ENCODE measurements around the gene DNAH3. TPM values are rescaled to one million over a fixed set of nuclear protein-coding genes. Genes with fewer than 3 reads are reported as not detected.
"Not testable (repeated sequence)": the region's sequence is repeated elsewhere in the genome, so short reads cannot be mapped to it uniquely, and the experiment has no call there.

DNAH3 gene
- total RNA-seq, 1 donor from 2014 or later: not detected

DNA sequence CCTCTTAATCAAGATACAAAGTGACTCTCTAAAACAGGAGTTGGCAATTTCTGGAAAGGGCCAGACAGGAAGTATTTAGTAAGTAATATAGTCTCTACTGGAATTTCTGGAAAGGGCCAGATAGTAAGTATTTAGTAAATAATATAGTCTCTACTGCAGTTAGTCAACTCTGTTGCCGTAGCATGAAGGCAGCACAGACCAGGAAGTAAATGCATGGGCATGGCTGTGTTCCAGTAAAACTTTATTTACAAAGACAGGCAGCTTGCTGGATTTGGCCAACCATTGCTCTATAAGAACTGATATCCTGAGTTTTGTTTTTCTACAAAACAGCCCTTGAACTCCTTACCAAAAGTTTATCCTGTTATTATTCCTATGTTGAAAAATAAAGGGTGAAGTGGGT is 24.8 kb upstream of the DNAH3 start:
- H3K27me3 Mint-ChIP-seq: no peaks in the 10 kb centered on the region
- DNase-seq (ENCODE audit: extremely low spot score, unreplicated experiment): no peak
- no peak overlapping the region for H3K4me3 Mint-ChIP-seq
- TF ChIP-seq, protein P1, sequence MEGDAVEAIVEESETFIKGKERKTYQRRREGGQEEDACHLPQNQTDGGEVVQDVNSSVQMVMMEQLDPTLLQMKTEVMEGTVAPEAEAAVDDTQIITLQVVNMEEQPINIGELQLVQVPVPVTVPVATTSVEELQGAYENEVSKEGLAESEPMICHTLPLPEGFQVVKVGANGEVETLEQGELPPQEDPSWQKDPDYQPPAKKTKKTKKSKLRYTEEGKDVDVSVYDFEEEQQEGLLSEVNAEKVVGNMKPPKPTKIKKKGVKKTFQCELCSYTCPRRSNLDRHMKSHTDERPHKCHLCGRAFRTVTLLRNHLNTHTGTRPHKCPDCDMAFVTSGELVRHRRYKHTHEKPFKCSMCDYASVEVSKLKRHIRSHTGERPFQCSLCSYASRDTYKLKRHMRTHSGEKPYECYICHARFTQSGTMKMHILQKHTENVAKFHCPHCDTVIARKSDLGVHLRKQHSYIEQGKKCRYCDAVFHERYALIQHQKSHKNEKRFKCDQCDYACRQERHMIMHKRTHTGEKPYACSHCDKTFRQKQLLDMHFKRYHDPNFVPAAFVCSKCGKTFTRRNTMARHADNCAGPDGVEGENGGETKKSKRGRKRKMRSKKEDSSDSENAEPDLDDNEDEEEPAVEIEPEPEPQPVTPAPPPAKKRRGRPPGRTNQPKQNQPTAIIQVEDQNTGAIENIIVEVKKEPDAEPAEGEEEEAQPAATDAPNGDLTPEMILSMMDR (conservative IDR thresholded peaks at IDR 0.05): no peak
- no peaks in the 10 kb centered on the region for H3K4me1 Mint-ChIP-seq (ENCODE audit: unreplicated experiment)
- peaks cover 29% of the 10 kb centered on the region for H3K36me3 Mint-ChIP-seq
- H3K27ac Mint-ChIP-seq: no peak overlapping the region
- no peaks in the 10 kb centered on the region for H3K9me3 Mint-ChIP-seq

DNA sequence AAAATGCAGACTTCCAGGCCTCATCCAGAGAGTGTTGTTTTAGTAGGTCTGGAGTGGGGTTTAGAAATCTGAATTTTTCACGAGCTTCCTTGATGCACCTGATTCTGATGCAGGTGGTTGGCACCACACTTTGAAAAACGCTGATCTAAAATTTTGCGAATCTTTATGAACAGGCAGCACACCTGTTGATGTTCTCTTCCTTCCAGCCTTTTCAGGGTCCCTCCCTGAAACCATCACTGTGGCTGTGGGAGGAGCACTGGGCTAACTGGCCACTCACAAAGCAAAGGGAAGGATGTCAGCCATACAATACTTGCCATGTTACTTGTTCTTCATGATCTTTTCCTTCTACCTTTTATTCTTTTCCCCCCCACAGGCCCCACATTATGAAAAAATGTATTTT is 22.0 kb upstream of the DNAH3 start:
- H3K27ac Mint-ChIP-seq: no peak overlapping the region
- no peaks in the 10 kb centered on the region for H3K4me1 Mint-ChIP-seq (ENCODE audit: unreplicated experiment)
- peaks cover 21% of the 10 kb centered on the region for H3K36me3 Mint-ChIP-seq
- H3K27me3 Mint-ChIP-seq: no peaks in the 10 kb centered on the region
- no peak for DNase-seq (ENCODE audit: extremely low spot score, unreplicated experiment)
- no peak overlapping the region for H3K4me3 Mint-ChIP-seq
- H3K9me3 Mint-ChIP-seq: no peaks in the 10 kb centered on the region
- TF ChIP-seq, protein P1 (conservative IDR thresholded peaks at IDR 0.05): no peak

DNA sequence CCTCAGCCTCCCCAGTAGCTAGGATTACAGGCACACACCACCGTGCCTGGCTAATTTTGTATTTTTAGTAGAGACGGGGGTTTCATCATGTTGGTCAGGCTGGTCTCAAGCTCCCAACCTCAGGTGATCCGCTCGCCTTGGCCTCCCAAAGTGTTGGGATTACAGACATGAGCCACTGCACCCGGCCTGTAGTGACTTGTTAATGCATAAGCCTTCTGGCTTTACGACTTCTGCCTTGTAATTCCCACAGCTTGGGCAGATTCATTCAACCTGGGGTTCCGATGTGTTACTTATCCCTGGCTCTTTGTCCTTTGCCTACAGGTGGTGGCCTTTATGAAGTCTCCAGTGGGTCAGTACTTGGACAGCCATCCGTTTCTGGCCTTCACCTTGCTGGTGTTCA is 19.5 kb upstream of the DNAH3 start:
- DNase-seq (ENCODE audit: extremely low spot score, unreplicated experiment); H3K27ac Mint-ChIP-seq; H3K27me3 Mint-ChIP-seq; H3K4me1 Mint-ChIP-seq (ENCODE audit: unreplicated experiment); H3K9me3 Mint-ChIP-seq; H3K4me3 Mint-ChIP-seq: not testable (repeated sequence)
- peaks cover 26% of the 10 kb centered on the region for H3K36me3 Mint-ChIP-seq

DNA sequence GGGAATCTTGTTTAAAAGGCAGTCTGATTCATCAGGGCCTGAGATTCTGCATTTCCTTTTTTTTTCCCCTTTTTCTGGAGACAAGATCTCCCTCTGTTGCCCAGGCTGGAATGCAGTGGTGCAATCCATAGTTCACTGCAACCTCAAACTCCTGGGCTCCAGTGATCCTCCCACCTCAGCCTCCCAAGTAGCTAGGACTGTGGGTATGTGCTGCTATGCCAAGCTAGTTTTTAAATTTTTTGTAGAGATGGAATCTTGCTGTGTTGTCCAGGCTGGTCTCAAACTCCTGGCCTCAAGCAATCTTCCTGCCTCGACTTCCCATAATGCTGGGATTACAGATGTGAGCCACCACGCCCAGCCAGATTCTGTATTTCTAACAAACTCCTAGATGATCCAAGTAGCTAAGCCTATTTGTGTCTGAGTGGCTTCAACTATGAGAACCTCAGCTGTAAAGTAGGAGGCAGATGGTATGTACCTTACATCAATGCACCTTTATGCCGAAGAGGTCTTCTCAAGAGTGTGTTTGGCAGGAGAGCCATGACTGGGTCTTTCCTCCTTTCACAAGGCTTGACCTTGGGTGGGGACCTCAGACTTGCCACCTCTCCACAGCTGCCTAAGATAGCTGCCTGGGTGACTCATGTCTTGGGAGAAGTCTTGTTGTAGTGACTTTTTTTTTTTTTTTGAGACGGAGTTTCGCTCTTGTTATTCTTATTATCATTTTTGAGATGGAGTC is 18.8 kb upstream of the DNAH3 start:
- Mint-ChIP-seq H3K27ac (no peak overlapping the region), H3K36me3 (peaks cover 26% of the 10 kb centered on the region), H3K4me1 (ENCODE audit: unreplicated experiment) (no peaks in the 10 kb centered on the region), H3K27me3 (no peaks in the 10 kb centered on the region), H3K4me3 (no peak overlapping the region), H3K9me3 (no peaks in the 10 kb centered on the region)
- no peak for DNase-seq (ENCODE audit: extremely low spot score, unreplicated experiment)
- TF ChIP-seq, protein P1 (conservative IDR thresholded peaks at IDR 0.05): no peak

DNA sequence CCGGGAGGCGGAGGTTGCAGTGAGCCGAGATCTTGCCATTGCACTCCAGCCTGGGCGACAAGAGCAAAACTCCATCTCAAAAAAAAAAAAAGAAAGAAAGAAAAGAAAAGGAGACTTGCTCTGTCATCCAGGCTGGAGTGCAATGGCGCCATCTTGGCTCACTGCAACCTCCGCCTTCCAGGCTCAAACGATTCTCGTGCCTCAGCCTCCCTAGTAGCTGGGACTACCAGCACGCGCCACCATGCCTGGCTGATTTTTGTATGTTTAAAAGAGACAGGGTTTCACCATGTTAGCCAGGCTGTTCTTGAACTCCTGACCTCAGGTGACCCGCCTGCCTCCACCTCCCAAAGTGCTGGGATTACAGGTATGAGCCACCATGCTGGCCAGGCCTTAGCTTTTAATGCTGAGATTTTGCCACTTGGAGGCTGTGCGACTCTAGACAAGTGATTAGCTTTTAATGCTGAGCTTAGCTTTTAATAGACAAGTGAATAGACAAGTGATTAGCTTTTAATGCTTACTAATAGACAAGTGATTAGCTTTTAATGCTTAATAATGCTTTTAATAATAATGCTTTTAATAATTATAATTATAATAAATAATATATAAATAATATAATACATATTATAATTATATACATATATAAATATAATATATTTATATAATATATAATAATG is 17.4 kb upstream of the DNAH3 start:
- no peak for DNase-seq (ENCODE audit: extremely low spot score, unreplicated experiment)
- Mint-ChIP-seq H3K36me3 (peaks cover 29% of the 10 kb centered on the region), H3K27me3 (no peaks in the 10 kb centered on the region), H3K4me1 (ENCODE audit: unreplicated experiment) (peaks cover under 1% of the 10 kb centered on the region), H3K27ac (no peak overlapping the region), H3K4me3 (no peak overlapping the region), H3K9me3 (no peaks in the 10 kb centered on the region)
- TF ChIP-seq, protein P1 (conservative IDR thresholded peaks at IDR 0.05): no peak

DNA sequence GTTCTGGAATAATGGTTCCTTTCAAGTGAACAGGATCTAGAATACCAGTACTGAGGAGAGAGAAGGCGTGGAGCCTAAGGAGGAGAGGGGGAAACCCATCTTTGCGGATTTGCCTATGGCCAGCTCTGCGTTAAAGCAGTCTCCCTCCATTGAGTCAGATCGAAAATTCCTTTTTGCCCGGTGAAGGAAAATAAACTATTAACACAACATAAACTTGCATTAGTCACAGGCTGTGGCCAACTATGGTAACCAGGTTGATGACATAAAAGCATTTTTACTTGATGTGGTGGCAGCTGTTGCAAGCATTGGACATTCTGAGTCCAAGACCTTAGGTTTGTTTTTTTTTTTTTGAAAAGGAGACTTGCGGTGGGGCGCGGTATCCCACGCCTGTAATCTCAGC is 16.7 kb upstream of the DNAH3 start:
- H3K9me3 Mint-ChIP-seq: no peaks in the 10 kb centered on the region
- peaks cover 5% of the 10 kb centered on the region for H3K4me1 Mint-ChIP-seq (ENCODE audit: unreplicated experiment)
- no peak overlapping the region for H3K4me3 Mint-ChIP-seq

More for the DNA sequence above, 16.7 kb upstream of the DNAH3 start:
- no peak for DNase-seq (ENCODE audit: extremely low spot score, unreplicated experiment)
- Mint-ChIP-seq H3K36me3 (peaks cover 27% of the 10 kb centered on the region), H3K27ac (no peak overlapping the region), H3K27me3 (no peaks in the 10 kb centered on the region)
- TF ChIP-seq, protein P1 (conservative IDR thresholded peaks at IDR 0.05): no peak

Measured in type B pancreatic cell (in vitro differentiated cells).